ENCODE results near the gene CAMKK2. TPM values are rescaled to one million over a fixed set of nuclear protein-coding genes. Genes with fewer than 3 reads are reported as not detected.
A peak's percentile ranks its signal among the peaks of the same experiment; 100 is the strongest.
"Not testable (repeated sequence)": the region's sequence is repeated elsewhere in the genome, so short reads cannot be mapped to it uniquely, and the experiment has no call there.

The CAMKK2 gene
- polyA plus RNA-seq, 1 donor: 45.5 TPM

DNA sequence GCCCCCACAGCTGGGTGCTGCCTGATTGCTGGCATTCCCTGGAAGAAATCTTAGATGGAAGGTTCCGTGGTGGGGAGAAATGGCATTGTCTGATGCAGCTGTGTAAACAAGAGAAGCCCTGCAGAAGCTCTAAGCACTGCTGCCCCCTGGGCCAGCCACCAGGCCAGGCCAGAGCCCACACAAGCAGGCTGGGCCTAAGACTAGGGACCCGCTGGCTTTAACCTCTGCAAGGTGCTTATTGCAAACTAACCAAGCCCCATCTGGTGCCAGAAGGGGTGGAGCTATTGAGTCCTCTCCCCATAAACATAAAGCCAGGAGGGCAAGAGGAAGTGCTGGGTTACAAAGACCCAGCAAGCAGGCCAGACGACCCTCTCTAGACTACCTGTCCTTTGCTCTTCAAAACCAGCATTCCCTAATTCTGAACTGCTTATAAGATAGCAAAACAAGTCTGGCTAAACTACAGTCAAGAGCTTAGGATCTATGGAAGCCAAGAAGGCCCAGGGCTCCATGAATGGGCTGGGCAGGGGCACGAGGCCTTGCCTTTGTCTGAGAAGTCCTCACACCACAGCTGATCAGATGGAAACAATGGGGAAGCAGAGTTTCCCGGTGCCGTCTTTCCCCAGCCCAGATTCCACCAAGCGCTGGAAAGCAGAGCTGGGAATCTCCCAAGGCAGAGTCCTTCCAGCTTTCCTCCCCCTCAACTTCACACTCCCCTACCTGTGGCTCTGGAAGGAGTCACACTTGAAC lies 57.7 kb downstream of the CAMKK2 start:
- WGBS (ENCODE audit: insufficient coverage, low lambda C conversion rate): no CpG with 5 or more reads among the region's 7 CpGs
- Histone ChIP-seq H3K36me3 (ENCODE audit: control insufficient read depth, insufficient read depth, low read length) (peaks cover 42% of the 10 kb centered on the region), H3K9me3 (ENCODE audit: control insufficient read depth, low read depth, low read length) (peaks cover 5% of the 10 kb centered on the region), H3K27ac (ENCODE audit: low read length) (peak overlapping the region; percentile 61), H3K4me3 (ENCODE audit: low read length) (no peak overlapping the region), H3K27me3 (ENCODE audit: control insufficient read depth, insufficient read depth, low read length) (no peaks in the 10 kb centered on the region), H3K4me1 (ENCODE audit: control insufficient read depth, insufficient read depth, low read length) (peaks cover 35% of the 10 kb centered on the region)
- DNase-seq: peak in 1 of 2 donors; percentile 47

GRCh38 chr12:121238086-121238485 lies 58.4 kb downstream of the CAMKK2 start:
- H3K4me1 ChIP-seq (ENCODE audit: control insufficient read depth, insufficient read depth, low read length): peaks cover 35% of the 10 kb centered on the region
- WGBS (ENCODE audit: insufficient coverage, low lambda C conversion rate): 80% methylated on average over 1 of the region's 4 CpGs
- H3K4me3 ChIP-seq (ENCODE audit: low read length): no peak overlapping the region
- peaks cover 5% of the 10 kb centered on the region for H3K9me3 ChIP-seq (ENCODE audit: control insufficient read depth, low read depth, low read length)
- no peaks in the 10 kb centered on the region for H3K27me3 ChIP-seq (ENCODE audit: control insufficient read depth, insufficient read depth, low read length)
- peaks cover 44% of the 10 kb centered on the region for H3K36me3 ChIP-seq (ENCODE audit: control insufficient read depth, insufficient read depth, low read length)
- peak overlapping the region; percentile 85 for H3K27ac ChIP-seq (ENCODE audit: low read length)
- DNase-seq: no peak

- H3K36me3 ChIP-seq (ENCODE audit: control insufficient read depth, insufficient read depth, low read length): peaks cover 49% of the 10 kb centered on the region
- no CpG with 5 or more reads among the region's 8 CpGs for WGBS (ENCODE audit: insufficient coverage, low lambda C conversion rate)
These were observed 59.1 kb downstream of the CAMKK2 start for GRCh38 chr12:121237415-121237814.

DNA sequence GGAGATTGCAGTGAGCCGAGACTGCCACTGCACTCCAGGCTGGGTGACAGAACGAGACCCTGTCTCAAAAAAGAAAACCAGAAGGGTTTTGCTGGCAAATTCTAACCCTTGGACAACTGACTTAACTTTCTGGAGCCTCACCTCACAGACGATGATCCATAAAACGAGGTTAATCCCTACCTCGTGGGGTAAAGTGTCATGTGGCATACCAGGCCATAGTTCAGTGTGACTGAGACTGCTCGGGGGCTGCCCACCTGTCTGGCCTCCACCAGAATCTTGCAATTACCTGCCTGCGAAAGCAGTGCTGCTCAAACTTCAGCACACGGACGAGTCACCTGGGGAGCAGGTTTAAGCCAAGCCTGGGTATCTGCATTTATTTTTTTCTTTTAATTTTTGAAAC lies 59.7 kb downstream of the CAMKK2 start:
- H3K27me3 ChIP-seq (ENCODE audit: control insufficient read depth, insufficient read depth, low read length): no peaks in the 10 kb centered on the region
- no peak overlapping the region for H3K4me3 ChIP-seq (ENCODE audit: low read length)
- H3K9me3 ChIP-seq (ENCODE audit: control insufficient read depth, low read depth, low read length): peaks cover 5% of the 10 kb centered on the region
- peaks cover 35% of the 10 kb centered on the region for H3K4me1 ChIP-seq (ENCODE audit: control insufficient read depth, insufficient read depth, low read length)
- H3K36me3 ChIP-seq (ENCODE audit: control insufficient read depth, insufficient read depth, low read length): peaks cover 53% of the 10 kb centered on the region
- DNase-seq: peak; percentile 86 to 94
- peak overlapping the region; percentile 85 for H3K27ac ChIP-seq (ENCODE audit: low read length)
- no CpG with 5 or more reads among the region's 9 CpGs for WGBS (ENCODE audit: insufficient coverage, low lambda C conversion rate)

More at GRCh38 chr12:121237415-121237814, 59.1 kb downstream of the CAMKK2 start:
- H3K9me3 ChIP-seq (ENCODE audit: control insufficient read depth, low read depth, low read length): peaks cover 5% of the 10 kb centered on the region
- no peaks in the 10 kb centered on the region for H3K27me3 ChIP-seq (ENCODE audit: control insufficient read depth, insufficient read depth, low read length)
- H3K27ac ChIP-seq (ENCODE audit: low read length): peak overlapping the region; percentile 85
- DNase-seq: no peak
- no peak overlapping the region for H3K4me3 ChIP-seq (ENCODE audit: low read length)
- peaks cover 35% of the 10 kb centered on the region for H3K4me1 ChIP-seq (ENCODE audit: control insufficient read depth, insufficient read depth, low read length)

- Histone ChIP-seq H3K9me3 (ENCODE audit: control insufficient read depth, low read depth, low read length) (peaks cover 6% of the 10 kb centered on the region), H3K4me1 (ENCODE audit: control insufficient read depth, insufficient read depth, low read length) (peaks cover 45% of the 10 kb centered on the region), H3K27me3 (ENCODE audit: control insufficient read depth, insufficient read depth, low read length) (no peaks in the 10 kb centered on the region), H3K4me3 (ENCODE audit: low read length) (no peak overlapping the region), H3K27ac (ENCODE audit: low read length) (no peak overlapping the region), H3K36me3 (ENCODE audit: control insufficient read depth, insufficient read depth, low read length) (peaks cover 57% of the 10 kb centered on the region)
- no CpG with 5 or more reads among the region's 11 CpGs for WGBS (ENCODE audit: insufficient coverage, low lambda C conversion rate)
- no peak for DNase-seq
These were observed 62.9 kb downstream of the CAMKK2 start for GRCh38 chr12:121233628-121234020.

- no CpG with 5 or more reads among the region's 14 CpGs for WGBS (ENCODE audit: insufficient coverage, low lambda C conversion rate)
- Histone ChIP-seq H3K36me3 (ENCODE audit: control insufficient read depth, insufficient read depth, low read length) (peaks cover 60% of the 10 kb centered on the region), H3K27ac (ENCODE audit: low read length) (no peak overlapping the region), H3K4me3 (ENCODE audit: low read length) (no peak overlapping the region), H3K27me3 (ENCODE audit: control insufficient read depth, insufficient read depth, low read length) (no peaks in the 10 kb centered on the region), H3K4me1 (ENCODE audit: control insufficient read depth, insufficient read depth, low read length) (peaks cover 45% of the 10 kb centered on the region), H3K9me3 (ENCODE audit: control insufficient read depth, low read depth, low read length) (peaks cover 6% of the 10 kb centered on the region)
- DNase-seq: no peak
These were observed 63.4 kb downstream of the CAMKK2 start for GRCh38 chr12:121232977-121233627.

- DNase-seq: no peak
- Histone ChIP-seq H3K36me3 (ENCODE audit: control insufficient read depth, insufficient read depth, low read length) (peaks cover 60% of the 10 kb centered on the region), H3K27ac (ENCODE audit: low read length) (no peak overlapping the region), H3K27me3 (ENCODE audit: control insufficient read depth, insufficient read depth, low read length) (no peaks in the 10 kb centered on the region), H3K4me1 (ENCODE audit: control insufficient read depth, insufficient read depth, low read length) (peaks cover 49% of the 10 kb centered on the region), H3K4me3 (ENCODE audit: low read length) (no peak overlapping the region), H3K9me3 (ENCODE audit: control insufficient read depth, low read depth, low read length) (peaks cover 6% of the 10 kb centered on the region)
- no CpG with 5 or more reads among the region's 16 CpGs for WGBS (ENCODE audit: insufficient coverage, low lambda C conversion rate)
These were observed 64.3 kb downstream of the CAMKK2 start for GRCh38 chr12:121232163-121232562.

DNA sequence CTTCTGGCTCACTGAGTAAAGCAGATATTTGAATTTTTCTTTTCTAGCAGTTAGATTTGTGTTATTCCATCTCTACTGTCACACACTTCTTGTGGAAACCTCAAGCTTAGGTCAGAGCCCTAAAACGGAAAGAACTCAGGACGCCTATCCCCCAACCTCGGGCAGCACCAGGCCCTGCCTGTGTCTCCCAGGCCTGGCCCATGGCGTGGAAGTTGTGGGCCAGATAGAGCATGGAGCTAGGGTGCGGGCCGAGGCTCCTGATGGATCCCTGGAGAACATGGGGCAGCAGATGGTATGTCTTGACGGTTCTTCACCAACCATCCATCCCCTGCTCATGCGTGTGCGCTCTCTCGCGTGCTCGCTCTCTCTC lies 66.0 kb downstream of the CAMKK2 start:
- no CpG with 5 or more reads among the region's 12 CpGs for WGBS (ENCODE audit: insufficient coverage, low lambda C conversion rate)
- peaks cover 42% of the 10 kb centered on the region for H3K4me1 ChIP-seq (ENCODE audit: control insufficient read depth, insufficient read depth, low read length)
- peaks cover 55% of the 10 kb centered on the region for H3K36me3 ChIP-seq (ENCODE audit: control insufficient read depth, insufficient read depth, low read length)
- H3K9me3 ChIP-seq (ENCODE audit: control insufficient read depth, low read depth, low read length): peaks cover 6% of the 10 kb centered on the region
- peak overlapping the region; percentile 84 for H3K27ac ChIP-seq (ENCODE audit: low read length)
- no peak overlapping the region for H3K4me3 ChIP-seq (ENCODE audit: low read length)
- no peaks in the 10 kb centered on the region for H3K27me3 ChIP-seq (ENCODE audit: control insufficient read depth, insufficient read depth, low read length)
- DNase-seq: no peak

DNA sequence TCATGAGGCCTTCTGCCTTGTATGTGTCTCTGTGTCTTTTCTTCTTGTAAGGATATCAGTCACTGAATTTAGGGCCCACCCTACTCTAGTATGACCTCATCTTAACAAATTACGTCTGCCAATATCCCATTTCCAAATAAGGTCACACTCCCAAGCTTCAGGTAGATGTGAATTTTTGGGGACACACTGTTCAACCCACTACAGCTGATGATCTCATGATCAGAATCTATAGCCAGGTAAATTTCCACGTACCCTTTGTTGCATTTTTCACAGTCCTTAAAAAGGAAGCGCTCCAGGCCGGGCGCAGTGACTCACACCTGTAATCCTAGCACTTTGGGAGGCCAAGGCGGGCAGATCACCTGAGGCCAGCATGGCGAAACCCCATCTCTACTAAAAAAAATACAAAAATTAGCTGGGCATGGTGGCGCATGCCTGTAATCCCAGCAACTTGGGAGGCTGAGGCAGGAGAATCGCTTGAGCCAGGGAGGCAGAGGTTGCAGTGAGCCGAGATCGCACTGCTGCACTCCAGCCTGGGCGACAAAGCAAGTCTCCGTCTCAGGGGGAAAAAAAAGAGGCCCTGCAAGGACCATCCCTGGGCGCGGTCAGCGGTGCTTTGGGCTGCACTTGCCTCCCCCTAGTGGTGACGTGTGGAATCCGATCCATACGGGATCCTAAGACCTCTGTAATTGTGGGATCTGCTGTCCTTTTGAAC lies 66.5 kb downstream of the CAMKK2 start:
- WGBS (ENCODE audit: insufficient coverage, low lambda C conversion rate): 67% methylated on average over 1 of the region's 19 CpGs
- DNase-seq: peak; percentile 84 to 88
- Histone ChIP-seq H3K36me3 (ENCODE audit: control insufficient read depth, insufficient read depth, low read length) (peaks cover 51% of the 10 kb centered on the region), H3K27ac (ENCODE audit: low read length) (peak overlapping the region; percentile 84), H3K4me1 (ENCODE audit: control insufficient read depth, insufficient read depth, low read length) (peaks cover 42% of the 10 kb centered on the region)
- H3K27me3 ChIP-seq (ENCODE audit: control insufficient read depth, insufficient read depth, low read length); H3K4me3 ChIP-seq (ENCODE audit: low read length); H3K9me3 ChIP-seq (ENCODE audit: control insufficient read depth, low read depth, low read length): not testable (repeated sequence)

GRCh38 chr12:121228919-121229665 lies 67.4 kb downstream of the CAMKK2 start:
- no peaks in the 10 kb centered on the region for H3K27me3 ChIP-seq (ENCODE audit: control insufficient read depth, insufficient read depth, low read length)
- H3K27ac ChIP-seq (ENCODE audit: low read length): peak overlapping the region; percentile 84
- WGBS (ENCODE audit: insufficient coverage, low lambda C conversion rate): no CpG with 5 or more reads among the region's 24 CpGs
- H3K36me3 ChIP-seq (ENCODE audit: control insufficient read depth, insufficient read depth, low read length): peaks cover 50% of the 10 kb centered on the region
- peaks cover 6% of the 10 kb centered on the region for H3K9me3 ChIP-seq (ENCODE audit: control insufficient read depth, low read depth, low read length)
- H3K4me1 ChIP-seq (ENCODE audit: control insufficient read depth, insufficient read depth, low read length): peaks cover 42% of the 10 kb centered on the region
- peak; percentile 77 to 91 for DNase-seq
- no peak overlapping the region for H3K4me3 ChIP-seq (ENCODE audit: low read length)
